GM12872 (cell line): ENCODE results near the gene MAGI3.

ENCODE experiments used
- TF ChIP-seq, protein P1 (sequence below): IDR thresholded peaks from 3 replicates; pipeline ENCODE4 v1.5.1; 2011; ENCODE audit warnings: low read depth, mild to moderate bottlenecking, low read length, moderate library complexity; ENCODE audit not compliant: insufficient read depth

The MAGI3 gene

DNA sequence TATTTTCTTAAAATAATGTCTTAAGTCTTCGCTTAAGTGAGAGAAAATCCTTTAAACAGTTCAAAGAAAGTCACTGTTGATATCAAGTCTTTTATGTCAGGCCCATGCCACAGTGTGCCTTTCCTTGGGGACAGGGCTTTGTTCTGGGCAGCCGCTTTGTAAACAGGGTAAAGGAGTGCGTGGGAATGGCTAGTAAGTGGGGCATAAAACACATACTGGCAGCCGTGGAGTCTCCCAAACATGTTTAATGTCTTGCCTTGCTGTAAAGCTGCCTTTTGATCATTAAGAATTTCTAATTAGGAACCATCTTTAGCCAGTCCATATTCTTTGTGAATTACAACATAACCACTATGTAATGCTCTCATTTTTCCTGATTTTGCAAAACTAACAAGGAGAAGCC, 269.2 kb downstream of the MAGI3 start:
- TF ChIP-seq, protein P1, sequence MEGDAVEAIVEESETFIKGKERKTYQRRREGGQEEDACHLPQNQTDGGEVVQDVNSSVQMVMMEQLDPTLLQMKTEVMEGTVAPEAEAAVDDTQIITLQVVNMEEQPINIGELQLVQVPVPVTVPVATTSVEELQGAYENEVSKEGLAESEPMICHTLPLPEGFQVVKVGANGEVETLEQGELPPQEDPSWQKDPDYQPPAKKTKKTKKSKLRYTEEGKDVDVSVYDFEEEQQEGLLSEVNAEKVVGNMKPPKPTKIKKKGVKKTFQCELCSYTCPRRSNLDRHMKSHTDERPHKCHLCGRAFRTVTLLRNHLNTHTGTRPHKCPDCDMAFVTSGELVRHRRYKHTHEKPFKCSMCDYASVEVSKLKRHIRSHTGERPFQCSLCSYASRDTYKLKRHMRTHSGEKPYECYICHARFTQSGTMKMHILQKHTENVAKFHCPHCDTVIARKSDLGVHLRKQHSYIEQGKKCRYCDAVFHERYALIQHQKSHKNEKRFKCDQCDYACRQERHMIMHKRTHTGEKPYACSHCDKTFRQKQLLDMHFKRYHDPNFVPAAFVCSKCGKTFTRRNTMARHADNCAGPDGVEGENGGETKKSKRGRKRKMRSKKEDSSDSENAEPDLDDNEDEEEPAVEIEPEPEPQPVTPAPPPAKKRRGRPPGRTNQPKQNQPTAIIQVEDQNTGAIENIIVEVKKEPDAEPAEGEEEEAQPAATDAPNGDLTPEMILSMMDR: no peak

DNA sequence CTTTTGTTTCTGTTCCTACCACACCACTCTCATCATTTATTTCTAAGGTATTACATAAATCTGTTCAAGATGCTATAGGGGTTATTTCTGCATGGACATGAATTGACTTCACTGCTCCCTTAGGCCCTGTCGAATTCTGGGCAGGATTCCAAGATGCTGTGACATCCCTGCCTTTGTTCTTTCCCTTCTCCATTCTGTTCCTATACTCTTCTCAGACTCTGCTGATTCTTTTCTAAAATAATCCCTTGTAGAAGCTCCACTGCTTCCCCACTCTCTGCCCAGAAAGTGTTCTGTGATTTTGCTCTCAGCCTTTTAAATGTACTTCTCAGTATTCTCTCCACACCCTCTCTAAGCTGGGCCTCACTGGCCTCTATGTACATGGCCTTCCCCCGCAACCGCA, 269.8 kb downstream of the MAGI3 start:
- TF ChIP-seq, protein P1: no peak

DNA sequence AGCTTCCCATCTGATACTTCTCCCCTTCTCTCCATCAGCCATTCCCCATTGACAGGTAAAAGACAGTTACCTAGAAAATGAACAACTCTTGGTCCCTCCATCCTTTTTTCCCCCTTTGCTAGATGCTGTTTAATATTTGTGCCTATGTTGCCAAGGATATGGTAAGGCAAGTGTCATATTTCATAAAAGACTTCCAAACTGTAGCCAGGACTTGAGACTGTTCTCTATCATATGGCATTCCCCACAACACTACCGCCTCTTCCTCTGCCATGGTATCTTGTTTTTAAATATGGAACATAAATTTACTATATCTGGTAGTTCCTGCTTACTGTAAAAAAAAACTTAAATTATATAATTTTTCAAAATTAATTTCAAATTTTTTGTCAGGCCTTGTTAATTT, 271.8 kb downstream of the MAGI3 start:
- TF ChIP-seq, protein P1: no peak

DNA sequence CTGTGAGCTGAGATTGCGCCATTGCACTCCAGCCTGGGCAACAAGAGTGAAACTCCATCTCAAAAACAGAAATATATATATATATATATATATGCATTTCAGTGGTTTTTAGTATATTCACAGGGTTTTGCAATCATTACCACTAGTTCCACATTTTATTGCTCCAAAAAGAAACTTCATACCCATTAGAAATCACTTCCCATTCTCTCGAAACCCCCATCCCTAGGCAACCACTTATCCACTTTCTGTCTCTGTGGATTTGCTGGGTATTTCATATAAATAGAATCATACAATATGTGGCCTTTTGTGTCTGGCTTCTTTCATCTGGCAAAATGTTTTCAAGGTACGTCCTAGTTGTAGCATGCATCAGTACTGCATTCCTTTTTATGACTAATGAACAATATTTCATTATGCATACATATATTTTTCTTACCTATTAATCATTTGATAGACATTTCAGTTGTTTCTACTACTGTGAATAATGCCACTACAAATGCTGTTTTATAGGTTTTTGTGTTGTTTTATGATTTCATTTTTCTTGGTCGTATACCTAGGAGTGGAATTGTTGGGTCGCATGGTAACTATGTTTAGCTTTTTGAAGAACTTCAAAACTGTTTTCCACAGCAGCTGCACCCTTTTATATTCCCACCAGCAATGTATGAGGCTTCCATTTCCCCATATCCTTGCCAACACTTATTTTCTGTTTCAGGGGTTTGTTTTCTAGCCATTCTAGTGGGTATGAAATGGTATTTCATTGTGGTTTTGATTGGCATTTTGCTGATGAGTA, 273.0 kb downstream of the MAGI3 start:
- TF ChIP-seq, protein P1: no peak

DNA sequence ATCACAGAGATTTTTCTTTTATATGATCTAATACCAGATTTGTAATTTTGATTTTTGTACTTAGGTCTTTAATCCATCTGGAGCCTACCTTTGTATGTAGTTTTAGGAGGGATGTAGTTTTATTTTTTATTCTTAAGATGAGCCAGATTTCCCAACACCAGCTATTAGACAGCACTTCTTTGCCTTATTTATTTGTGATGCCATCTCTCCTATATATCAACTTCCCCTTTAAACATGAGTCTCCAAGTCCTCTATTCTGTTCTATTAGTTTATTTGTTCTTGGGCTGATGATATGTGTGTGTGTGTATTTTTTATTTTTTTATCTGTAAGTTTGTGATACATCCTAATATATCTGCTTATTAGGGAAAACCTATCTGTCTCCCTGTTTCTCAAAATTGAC, 274.8 kb downstream of the MAGI3 start:
- TF ChIP-seq, protein P1: no peak

DNA sequence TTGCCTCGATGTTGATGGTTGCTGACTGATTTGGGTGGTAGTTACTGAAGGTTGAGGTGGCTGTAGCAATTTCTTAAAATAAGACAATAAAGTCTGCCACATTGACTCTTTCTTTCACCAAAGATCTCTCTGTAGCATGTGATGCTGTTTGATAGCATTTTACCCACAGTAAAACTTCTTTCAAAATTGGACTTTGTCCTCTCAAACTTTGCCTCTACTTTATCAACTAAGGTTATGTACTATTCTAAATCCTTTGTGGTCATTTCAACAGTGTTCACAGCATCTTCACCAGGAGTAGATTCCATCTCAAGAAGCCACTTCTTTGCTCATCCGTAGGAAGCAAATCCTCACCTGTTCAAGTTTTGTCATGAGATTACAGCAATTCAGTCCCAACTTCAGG, 275.8 kb downstream of the MAGI3 start:
- TF ChIP-seq, protein P1: no peak

DNA sequence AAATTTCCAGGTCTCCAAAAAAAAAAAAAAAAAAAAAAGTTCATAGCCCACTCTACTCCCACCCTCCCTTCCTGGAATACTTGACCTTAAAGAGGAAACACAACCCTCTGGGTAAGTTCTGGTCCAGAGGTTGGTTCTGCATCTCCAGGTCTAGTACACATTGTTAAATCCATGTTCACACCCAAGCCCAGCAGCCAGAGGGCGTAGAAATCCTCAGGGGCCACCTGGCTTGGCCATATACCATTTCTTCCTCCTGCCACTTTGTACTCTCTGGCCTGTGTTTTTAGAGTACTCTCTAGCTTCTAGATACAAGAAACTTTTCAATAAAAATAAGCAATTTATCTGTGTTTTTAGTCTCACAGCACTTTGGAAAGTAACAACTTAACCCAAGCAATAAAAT, 279.7 kb downstream of the MAGI3 start:
- TF ChIP-seq, protein P1: no peak
